ENCODE results near the gene BACE2.

BACE2 gene

GRCh38 chr21:41167348-41168342, at the start of gene BACE2:
BACE2 (plus strand) TSS chr21:41168160; CDS start chr21:41168264, 104 bp downstream.
- DNase-seq: no peak

- DNase-seq: no peak
These were observed 48.1 kb upstream of the BACE2 start for GRCh38 chr21:41119901-41120300.

GRCh38 chr21:41120997-41121396, 47.0 kb upstream of the BACE2 start:
- no peak for DNase-seq

- peak; percentile 14 for DNase-seq
These were observed 46.1 kb upstream of the BACE2 start for GRCh38 chr21:41121785-41122415.

GRCh38 chr21:41124641-41125201, 43.2 kb upstream of the BACE2 start:
- no peak for DNase-seq

- no peak for DNase-seq
These were observed 39.0 kb upstream of the BACE2 start for GRCh38 chr21:41128981-41129380.

GRCh38 chr21:41130883-41131282, 37.1 kb upstream of the BACE2 start:
- no peak for DNase-seq

GRCh38 chr21:41133874-41134522, 34.0 kb upstream of the BACE2 start:
- DNase-seq: no peak

- DNase-seq: no peak
These were observed 32.2 kb upstream of the BACE2 start for GRCh38 chr21:41135746-41136145.

- DNase-seq: no peak
These were observed 31.7 kb upstream of the BACE2 start for GRCh38 chr21:41136286-41136685.

- DNase-seq: no peak
These were observed 30.6 kb upstream of the BACE2 start for GRCh38 chr21:41137401-41137800.

- no peak for DNase-seq
These were observed 30.1 kb upstream of the BACE2 start for GRCh38 chr21:41137889-41138288.

- no peak for DNase-seq
These were observed 29.2 kb upstream of the BACE2 start for GRCh38 chr21:41138711-41139110.

GRCh38 chr21:41139275-41139674, 28.7 kb upstream of the BACE2 start:
- DNase-seq: no peak

- DNase-seq: no peak
These were observed 28.0 kb upstream of the BACE2 start for GRCh38 chr21:41139951-41140350.

GRCh38 chr21:41141031-41141457, 26.9 kb upstream of the BACE2 start:
- DNase-seq: no peak

- no peak for DNase-seq
These were observed 25.7 kb upstream of the BACE2 start for GRCh38 chr21:41142051-41142795.

- DNase-seq: no peak
These were observed 24.2 kb upstream of the BACE2 start for GRCh38 chr21:41143596-41144325.

GRCh38 chr21:41147096-41147978, 20.6 kb upstream of the BACE2 start:
- no peak for DNase-seq

GRCh38 chr21:41147979-41148355, 20.0 kb upstream of the BACE2 start:
- no peak for DNase-seq

- no peak for DNase-seq
These were observed 19.2 kb upstream of the BACE2 start for GRCh38 chr21:41148798-41149197.
